Kidney (tissue), 14 donors: Measurements from ENCODE around the gene FLT4. TPM values are rescaled to one million over a fixed set of nuclear protein-coding genes. Genes with fewer than 3 reads are reported as not detected.

Experiments
- DNase-seq, 5 donors: peaks; one replicate each; pipeline ENCODE4 v3.0.0-alpha.2; 2013 to 2020
- FAIRE-seq: peaks from 2 replicates; lab custom pipeline; 2012; peaks lifted over from hg19 to GRCh38; lab: Jason Lieb, UNC
- H3K27ac ChIP-seq, 2 donors: one replicate each; pipeline ENCODE4 v1.7.0; 2013; ENCODE audit warnings: low read depth in 2 of 2, low read length in 2 of 2, inconsistent platforms in 1 of 2
- H3K27me3 ChIP-seq: one replicate; pipeline ENCODE4 v1.7.1; 2013; ENCODE audit warnings: low read length, inconsistent platforms; ENCODE audit not compliant: control insufficient read depth, insufficient read depth
- H3K36me3 ChIP-seq, 3 donors: one replicate each; pipeline versions ENCODE4 v1.7.0 to v1.7.1; 2013; ENCODE audit warnings: low read length in 3 of 3, control low read depth in 1 of 3, inconsistent platforms in 1 of 3; ENCODE audit not compliant: insufficient read depth in 3 of 3, control insufficient read depth in 2 of 3
- H3K4me1 ChIP-seq, 3 donors: one replicate each; pipeline versions ENCODE4 v1.7.0 to v1.7.1; 2013; ENCODE audit warnings: low read length in 3 of 3, inconsistent platforms in 1 of 3, low read depth in 1 of 3; ENCODE audit not compliant: control insufficient read depth in 2 of 3, insufficient read depth in 2 of 3
- H3K4me3 ChIP-seq, 3 donors: one replicate each; pipeline versions ENCODE4 v1.7.0 to v1.8.1; 2013; ENCODE audit warnings: low read length in 3 of 3, control low read depth in 1 of 3, inconsistent platforms in 1 of 3
- H3K9ac ChIP-seq, 3 donors: one replicate each; pipeline versions ENCODE4 v1.7.0 to v1.7.1; 2013; ENCODE audit warnings: low read length in 3 of 3, control low read depth in 1 of 3, inconsistent platforms in 1 of 3
- H3K9me3 ChIP-seq, 3 donors: one replicate each; pipeline versions ENCODE4 v1.7.0 to v1.7.1; 2013; ENCODE audit warnings: low read length in 3 of 3, control low read depth in 1 of 3, inconsistent platforms in 1 of 3; ENCODE audit not compliant: control insufficient read depth in 2 of 3, insufficient read depth in 1 of 3
- intact Hi-C: fragments of 100-400 bp; cut with DNase I; formaldehyde crosslinking; loops from one replicate; pipeline ENCODE4 v1.11.1; 2022
- polyA plus RNA-seq: library from polyadenylated mRNA; stranded (reverse); fragments of 350-450 nt; fragmentation: Illumina TruSeq; extraction: RNeasy Lipid Tissue Mini Kit (QIAGEN cat#74804); gene quantifications from one replicate; pipeline ENCODE4 v1.2.3, GENCODE V29; 2014; ENCODE audit warnings: low read depth, low replicate concordance; ENCODE audit not compliant: insufficient read depth
- total RNA-seq: library from RNA; stranded (reverse); fragmentation: NEBNext Ultra II Directional; extraction: Animal tissue kit (Norgen Biotek cat#: 25700); gene quantifications from one replicate; pipeline ENCODE4 v1.2.1, GENCODE V29; 2021
- TF ChIP-seq, protein P1 (sequence below): IDR thresholded peaks from 3 replicates; pipeline ENCODE4 v1.5.1; 2012; ENCODE audit warnings: mild to moderate bottlenecking, moderate library complexity, borderline replicate concordance; ENCODE audit not compliant: insufficient read depth; ENCODE audit errors: extremely low read depth
- donor health status: control.
- donor health status: control.
- donor health status: control.
- donor health status: control.
- donor health status: control.
- donor health status: DM: yes; HTN: yes; CAD: no.
- donor health status: Normal renal cell carcinoma (clear cell type).

FLT4 gene
- total and polyA plus RNA-seq, 2 donors from 2014 or later: 6.9 to 29.4 TPM

DNA sequence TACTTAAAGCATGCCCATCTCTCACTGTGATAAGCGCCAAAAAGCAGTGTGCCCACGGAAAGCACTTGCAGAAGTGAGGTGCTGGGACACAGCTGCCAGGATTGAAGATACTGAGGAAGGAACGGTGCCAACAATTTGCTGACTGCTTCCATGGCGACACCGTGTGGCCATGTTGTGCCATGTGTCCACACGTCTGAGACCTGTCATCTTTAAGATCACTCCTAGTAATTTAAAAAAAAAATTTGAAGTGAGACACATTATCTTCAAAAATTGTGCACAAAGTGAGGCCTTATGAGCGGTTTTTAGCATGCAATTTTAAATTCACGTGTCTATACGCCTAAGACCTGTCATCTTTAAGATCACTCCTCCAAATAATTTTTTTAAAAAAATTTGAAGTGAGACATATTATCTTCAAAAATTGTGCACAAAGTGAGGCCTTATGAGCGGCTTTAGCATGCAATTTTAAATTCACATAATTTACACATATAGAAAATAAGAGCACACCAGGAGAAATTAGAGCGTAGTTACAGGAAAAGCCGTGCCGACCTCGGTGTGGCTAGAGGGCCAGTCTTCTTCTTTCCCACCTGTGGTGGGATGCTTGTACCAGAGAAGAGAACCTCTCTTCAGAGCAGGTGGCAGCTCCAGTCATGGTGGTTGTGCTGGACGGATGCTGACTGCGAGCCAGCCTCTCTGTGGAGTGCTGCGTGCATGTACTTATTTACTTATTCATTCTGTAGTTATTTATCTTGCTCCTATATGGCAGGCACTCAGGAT is 21.4 kb upstream of the FLT4 start:
- intact Hi-C loops: no loop called here

DNA sequence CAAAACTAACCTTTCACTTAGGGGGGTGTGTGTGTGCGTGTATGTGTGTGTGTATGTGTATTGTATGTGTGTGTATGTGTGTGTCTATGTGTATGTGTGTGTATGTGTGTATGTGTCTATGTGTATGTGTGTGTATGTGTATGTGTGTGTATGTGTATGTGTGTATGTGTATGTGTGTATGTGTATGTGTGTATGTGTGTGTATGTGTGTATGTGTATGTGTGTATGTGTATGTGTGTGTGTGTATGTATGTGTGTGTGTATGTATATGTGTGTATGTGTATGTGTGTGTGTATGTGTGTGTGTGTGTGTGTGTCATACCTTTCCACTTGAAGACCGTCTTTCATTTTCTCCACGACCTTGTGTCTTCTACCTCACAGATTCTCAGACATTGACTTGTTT is 20.8 kb upstream of the FLT4 start:
- Histone ChIP-seq H3K9me3 (no peaks in the 10 kb centered on the region), H3K9ac (no peak overlapping the region), H3K36me3 (no peaks in the 10 kb centered on the region), H3K27ac (no peak overlapping the region), H3K27me3 (peaks cover 5% of the 10 kb centered on the region), H3K4me1 (no peaks in the 10 kb centered on the region), H3K4me3 (no peak overlapping the region)
- DNase-seq (no peak), FAIRE-seq (no peak)
- TF ChIP-seq, protein P1, sequence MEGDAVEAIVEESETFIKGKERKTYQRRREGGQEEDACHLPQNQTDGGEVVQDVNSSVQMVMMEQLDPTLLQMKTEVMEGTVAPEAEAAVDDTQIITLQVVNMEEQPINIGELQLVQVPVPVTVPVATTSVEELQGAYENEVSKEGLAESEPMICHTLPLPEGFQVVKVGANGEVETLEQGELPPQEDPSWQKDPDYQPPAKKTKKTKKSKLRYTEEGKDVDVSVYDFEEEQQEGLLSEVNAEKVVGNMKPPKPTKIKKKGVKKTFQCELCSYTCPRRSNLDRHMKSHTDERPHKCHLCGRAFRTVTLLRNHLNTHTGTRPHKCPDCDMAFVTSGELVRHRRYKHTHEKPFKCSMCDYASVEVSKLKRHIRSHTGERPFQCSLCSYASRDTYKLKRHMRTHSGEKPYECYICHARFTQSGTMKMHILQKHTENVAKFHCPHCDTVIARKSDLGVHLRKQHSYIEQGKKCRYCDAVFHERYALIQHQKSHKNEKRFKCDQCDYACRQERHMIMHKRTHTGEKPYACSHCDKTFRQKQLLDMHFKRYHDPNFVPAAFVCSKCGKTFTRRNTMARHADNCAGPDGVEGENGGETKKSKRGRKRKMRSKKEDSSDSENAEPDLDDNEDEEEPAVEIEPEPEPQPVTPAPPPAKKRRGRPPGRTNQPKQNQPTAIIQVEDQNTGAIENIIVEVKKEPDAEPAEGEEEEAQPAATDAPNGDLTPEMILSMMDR: no peak
- intact Hi-C loops: no loop called here

More for the DNA sequence above, 21.4 kb upstream of the FLT4 start:
- no peak for FAIRE-seq
- no peak overlapping the region for H3K27ac ChIP-seq
- no peak overlapping the region for H3K4me3 ChIP-seq
- no peak overlapping the region for H3K9ac ChIP-seq
- peaks cover 5% of the 10 kb centered on the region for H3K27me3 ChIP-seq
- no peaks in the 10 kb centered on the region for H3K9me3 ChIP-seq
- no peaks in the 10 kb centered on the region for H3K36me3 ChIP-seq
- TF ChIP-seq, protein P1: peak; percentile 63
- peak in 3 of 5 donors; percentile 59 to 71 (median 66) for DNase-seq
- no peaks in the 10 kb centered on the region for H3K4me1 ChIP-seq

DNA sequence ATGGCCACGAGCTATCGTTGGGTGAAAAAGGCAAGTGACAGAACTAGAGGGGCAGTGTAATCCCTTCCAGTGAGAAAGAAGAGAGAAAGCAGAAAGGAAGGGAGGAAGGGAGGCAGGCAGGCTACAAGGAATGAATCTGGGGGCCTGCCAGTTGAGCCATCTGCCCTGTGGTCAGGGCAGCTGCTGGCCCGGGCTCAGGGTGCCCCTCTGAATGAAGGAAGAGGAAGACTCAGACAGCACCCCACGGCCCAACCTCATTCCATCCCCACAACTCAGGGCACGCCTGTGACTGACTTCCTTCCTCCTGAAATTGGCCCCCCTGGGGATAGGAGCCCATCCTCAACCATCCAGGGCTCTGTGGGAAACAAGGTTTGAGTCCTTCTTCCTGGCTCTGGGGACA is 20.3 kb upstream of the FLT4 start:
- no peaks in the 10 kb centered on the region for H3K4me1 ChIP-seq
- intact Hi-C loops: no loop called here
- H3K27me3 ChIP-seq: peaks cover 3% of the 10 kb centered on the region
- TF ChIP-seq, protein P1: no peak
- no peak overlapping the region for H3K4me3 ChIP-seq
- no peaks in the 10 kb centered on the region for H3K36me3 ChIP-seq
- no peaks in the 10 kb centered on the region for H3K9me3 ChIP-seq
- FAIRE-seq (no peak), DNase-seq (no peak)
- H3K9ac ChIP-seq: no peak overlapping the region
- H3K27ac ChIP-seq: no peak overlapping the region
